ENCODE results near the gene TMC1.

TMC1 gene

DNA sequence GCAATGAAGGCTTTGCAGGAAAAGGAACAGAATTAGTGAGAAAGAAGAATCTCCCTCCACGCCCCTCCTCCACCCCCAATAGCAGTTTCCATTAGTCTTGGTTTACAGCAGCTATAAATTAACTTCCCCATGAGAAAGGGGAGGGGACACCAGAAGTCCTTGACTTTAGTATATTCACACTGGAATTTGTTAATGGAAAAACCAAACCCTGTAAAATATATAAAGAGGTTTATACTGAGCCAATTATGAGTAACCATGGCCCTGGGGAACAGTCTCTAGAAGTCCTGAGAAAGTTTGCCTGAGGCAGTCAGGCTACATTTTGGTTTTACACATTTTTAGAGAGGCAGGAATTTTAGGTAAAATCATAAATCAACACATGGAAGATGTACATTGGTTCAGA is 342.9 kb downstream of the TMC1 start:
- H3K9ac ChIP-seq (ENCODE audit: low read depth in 1 of 2, low read length in 2 of 2), result no peak overlapping the region
- H3K27me3 ChIP-seq (ENCODE audit: control insufficient read depth in 2 of 2, insufficient read depth in 2 of 2, low read length in 2 of 2), result no peaks in the 10 kb centered on the region
- no peaks in the 10 kb centered on the region for H3K36me3 ChIP-seq (ENCODE audit: control insufficient read depth in 2 of 2, insufficient read depth in 2 of 2, low read length in 2 of 2)
- H3K27ac ChIP-seq (ENCODE audit: low read depth in 2 of 2, low read length in 2 of 2), result no peak overlapping the region
- no peak overlapping the region for H3K4me3 ChIP-seq (ENCODE audit: low read length in 2 of 2)
- H3K9me3 ChIP-seq (ENCODE audit: control insufficient read depth in 2 of 2, low read length in 2 of 2), result no peaks in the 10 kb centered on the region
- H3K4me1 ChIP-seq (ENCODE audit: control insufficient read depth in 2 of 2, insufficient read depth in 2 of 2, low read length in 2 of 2), result no peaks in the 10 kb centered on the region

GRCh38 chr9:72871685-72872084 is 350.3 kb downstream of the TMC1 start:
- no peak overlapping the region for H3K27ac ChIP-seq (ENCODE audit: low read depth in 2 of 2, low read length in 2 of 2)
- H3K9ac ChIP-seq (ENCODE audit: low read depth in 1 of 2, low read length in 2 of 2), result peak overlapping the region in 1 of 2 donors; percentile 17
- H3K9me3 ChIP-seq (ENCODE audit: control insufficient read depth in 2 of 2, low read length in 2 of 2), result no peaks in the 10 kb centered on the region
- no peaks in the 10 kb centered on the region for H3K36me3 ChIP-seq (ENCODE audit: control insufficient read depth in 2 of 2, insufficient read depth in 2 of 2, low read length in 2 of 2)
- H3K27me3 ChIP-seq (ENCODE audit: control insufficient read depth in 2 of 2, insufficient read depth in 2 of 2, low read length in 2 of 2), result no peaks in the 10 kb centered on the region
- no peak overlapping the region for H3K4me3 ChIP-seq (ENCODE audit: low read length in 2 of 2)
- H3K4me1 ChIP-seq (ENCODE audit: control insufficient read depth in 2 of 2, insufficient read depth in 2 of 2, low read length in 2 of 2), result peaks cover 2 to 5% of the 10 kb centered on the region in 2 donors

DNA sequence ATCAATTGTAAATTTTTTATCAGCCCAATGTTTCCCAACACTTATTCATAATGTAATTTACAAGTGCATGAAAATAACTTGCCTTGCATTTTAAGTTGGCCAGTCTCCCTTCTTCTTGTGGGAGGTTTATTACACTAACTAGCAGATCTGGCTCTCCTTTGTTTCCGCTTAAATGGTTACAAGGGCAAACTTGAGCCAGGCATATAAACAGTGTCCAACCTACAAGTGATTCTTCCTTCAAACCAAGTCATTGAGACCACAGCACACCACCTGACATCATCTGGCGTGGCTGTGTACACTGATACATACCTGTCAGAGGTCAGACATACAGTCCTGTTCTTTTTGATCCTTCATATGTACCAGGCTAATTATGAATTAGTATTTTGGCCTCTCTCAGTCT is 351.3 kb downstream of the TMC1 start:
- Histone ChIP-seq H3K36me3 (ENCODE audit: control insufficient read depth in 2 of 2, insufficient read depth in 2 of 2, low read length in 2 of 2) (no peaks in the 10 kb centered on the region), H3K4me3 (ENCODE audit: low read length in 2 of 2) (no peak overlapping the region), H3K27me3 (ENCODE audit: control insufficient read depth in 2 of 2, insufficient read depth in 2 of 2, low read length in 2 of 2) (no peaks in the 10 kb centered on the region), H3K4me1 (ENCODE audit: control insufficient read depth in 2 of 2, insufficient read depth in 2 of 2, low read length in 2 of 2) (peaks cover 2 to 5% of the 10 kb centered on the region in 2 donors), H3K27ac (ENCODE audit: low read depth in 2 of 2, low read length in 2 of 2) (no peak overlapping the region), H3K9me3 (ENCODE audit: control insufficient read depth in 2 of 2, low read length in 2 of 2) (no peaks in the 10 kb centered on the region), H3K9ac (ENCODE audit: low read depth in 1 of 2, low read length in 2 of 2) (no peak overlapping the region)

DNA sequence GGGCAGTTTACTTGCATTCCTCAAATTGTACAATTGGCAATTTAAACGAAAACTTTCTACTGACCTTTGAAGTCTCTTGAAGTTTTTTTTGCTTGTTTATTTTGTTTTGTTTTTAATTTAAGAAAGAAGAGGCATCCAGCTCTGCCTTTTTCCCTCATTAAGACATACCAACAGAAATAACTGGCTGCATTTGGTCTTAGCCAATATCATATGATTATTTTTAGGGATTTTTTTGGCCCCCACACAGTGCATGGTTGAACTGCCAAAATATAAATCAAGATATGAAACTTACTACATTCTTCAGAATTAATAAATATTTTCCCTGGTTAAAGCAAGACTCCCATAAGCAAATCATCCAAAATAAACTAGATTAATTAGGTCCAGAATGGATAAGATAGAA is 352.0 kb downstream of the TMC1 start:
- Histone ChIP-seq H3K27ac (ENCODE audit: low read depth in 2 of 2, low read length in 2 of 2) (no peak overlapping the region), H3K4me1 (ENCODE audit: control insufficient read depth in 2 of 2, insufficient read depth in 2 of 2, low read length in 2 of 2) (peaks cover 2 to 5% of the 10 kb centered on the region in 2 donors), H3K27me3 (ENCODE audit: control insufficient read depth in 2 of 2, insufficient read depth in 2 of 2, low read length in 2 of 2) (no peaks in the 10 kb centered on the region)

DNA sequence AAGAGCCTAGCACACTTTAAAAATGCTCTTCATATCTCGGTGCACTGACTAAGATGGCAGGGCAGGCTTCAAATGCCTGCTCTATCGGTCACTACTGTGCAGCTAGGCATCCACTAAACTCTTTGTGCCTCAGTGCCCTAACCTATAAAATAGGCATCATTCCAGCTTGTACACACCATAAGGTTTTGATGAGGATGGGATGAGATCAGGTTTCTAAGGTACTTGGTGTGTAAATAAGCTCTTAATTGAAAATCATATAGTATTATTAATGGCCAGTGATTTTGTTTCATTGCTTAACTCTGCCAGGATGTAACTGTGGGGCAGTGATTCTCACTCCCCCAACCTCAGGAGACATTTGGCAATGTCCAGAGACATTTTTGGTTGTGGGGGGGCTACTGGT is 352.9 kb downstream of the TMC1 start:
- Histone ChIP-seq H3K27ac (ENCODE audit: low read depth in 2 of 2, low read length in 2 of 2) (no peak overlapping the region), H3K9me3 (ENCODE audit: control insufficient read depth in 2 of 2, low read length in 2 of 2) (no peaks in the 10 kb centered on the region), H3K9ac (ENCODE audit: low read depth in 1 of 2, low read length in 2 of 2) (no peak overlapping the region), H3K36me3 (ENCODE audit: control insufficient read depth in 2 of 2, insufficient read depth in 2 of 2, low read length in 2 of 2) (no peaks in the 10 kb centered on the region), H3K4me3 (ENCODE audit: low read length in 2 of 2) (no peak overlapping the region), H3K4me1 (ENCODE audit: control insufficient read depth in 2 of 2, insufficient read depth in 2 of 2, low read length in 2 of 2) (peaks cover 2 to 5% of the 10 kb centered on the region in 2 donors), H3K27me3 (ENCODE audit: control insufficient read depth in 2 of 2, insufficient read depth in 2 of 2, low read length in 2 of 2) (no peaks in the 10 kb centered on the region)

More for the DNA sequence above, 352.0 kb downstream of the TMC1 start:
- Histone ChIP-seq H3K4me3 (ENCODE audit: low read length in 2 of 2) (no peak overlapping the region), H3K36me3 (ENCODE audit: control insufficient read depth in 2 of 2, insufficient read depth in 2 of 2, low read length in 2 of 2) (no peaks in the 10 kb centered on the region), H3K9me3 (ENCODE audit: control insufficient read depth in 2 of 2, low read length in 2 of 2) (no peaks in the 10 kb centered on the region), H3K9ac (ENCODE audit: low read depth in 1 of 2, low read length in 2 of 2) (no peak overlapping the region)

GRCh38 chr9:72875221-72875620 is 353.8 kb downstream of the TMC1 start:
- H3K27me3 ChIP-seq (ENCODE audit: control insufficient read depth in 2 of 2, insufficient read depth in 2 of 2, low read length in 2 of 2), result no peaks in the 10 kb centered on the region
- H3K27ac ChIP-seq (ENCODE audit: low read depth in 2 of 2, low read length in 2 of 2), result no peak overlapping the region

GRCh38 chr9:72880821-72881220 is 359.4 kb downstream of the TMC1 start:
- Histone ChIP-seq H3K27ac (ENCODE audit: low read depth in 2 of 2, low read length in 2 of 2) (no peak overlapping the region), H3K4me1 (ENCODE audit: control insufficient read depth in 2 of 2, insufficient read depth in 2 of 2, low read length in 2 of 2) (no peaks in the 10 kb centered on the region), H3K9me3 (ENCODE audit: control insufficient read depth in 2 of 2, low read length in 2 of 2) (no peaks in the 10 kb centered on the region), H3K4me3 (ENCODE audit: low read length in 2 of 2) (no peak overlapping the region), H3K36me3 (ENCODE audit: control insufficient read depth in 2 of 2, insufficient read depth in 2 of 2, low read length in 2 of 2) (no peaks in the 10 kb centered on the region), H3K27me3 (ENCODE audit: control insufficient read depth in 2 of 2, insufficient read depth in 2 of 2, low read length in 2 of 2) (no peaks in the 10 kb centered on the region), H3K9ac (ENCODE audit: low read depth in 1 of 2, low read length in 2 of 2) (no peak overlapping the region)

More at GRCh38 chr9:72875221-72875620, 353.8 kb downstream of the TMC1 start:
- Histone ChIP-seq H3K9ac (ENCODE audit: low read depth in 1 of 2, low read length in 2 of 2) (no peak overlapping the region), H3K4me1 (ENCODE audit: control insufficient read depth in 2 of 2, insufficient read depth in 2 of 2, low read length in 2 of 2) (peaks cover 2 to 5% of the 10 kb centered on the region in 2 donors), H3K9me3 (ENCODE audit: control insufficient read depth in 2 of 2, low read length in 2 of 2) (no peaks in the 10 kb centered on the region), H3K4me3 (ENCODE audit: low read length in 2 of 2) (no peak overlapping the region), H3K36me3 (ENCODE audit: control insufficient read depth in 2 of 2, insufficient read depth in 2 of 2, low read length in 2 of 2) (no peaks in the 10 kb centered on the region)

- no peaks in the 10 kb centered on the region for H3K36me3 ChIP-seq (ENCODE audit: control insufficient read depth in 2 of 2, insufficient read depth in 2 of 2, low read length in 2 of 2)
- no peaks in the 10 kb centered on the region for H3K4me1 ChIP-seq (ENCODE audit: control insufficient read depth in 2 of 2, insufficient read depth in 2 of 2, low read length in 2 of 2)
- no peaks in the 10 kb centered on the region for H3K27me3 ChIP-seq (ENCODE audit: control insufficient read depth in 2 of 2, insufficient read depth in 2 of 2, low read length in 2 of 2)
- no peak overlapping the region for H3K27ac ChIP-seq (ENCODE audit: low read depth in 2 of 2, low read length in 2 of 2)
- H3K9me3 ChIP-seq (ENCODE audit: control insufficient read depth in 2 of 2, low read length in 2 of 2), result no peaks in the 10 kb centered on the region
- H3K9ac ChIP-seq (ENCODE audit: low read depth in 1 of 2, low read length in 2 of 2), result no peak overlapping the region
- no peak overlapping the region for H3K4me3 ChIP-seq (ENCODE audit: low read length in 2 of 2)
Observed at GRCh38 chr9:72882117-72882775, 360.8 kb downstream of the TMC1 start.

GRCh38 chr9:72883875-72884274 is 362.5 kb downstream of the TMC1 start:
- no peaks in the 10 kb centered on the region for H3K27me3 ChIP-seq (ENCODE audit: control insufficient read depth in 2 of 2, insufficient read depth in 2 of 2, low read length in 2 of 2)
- H3K4me3 ChIP-seq (ENCODE audit: low read length in 2 of 2), result no peak overlapping the region
- no peaks in the 10 kb centered on the region for H3K9me3 ChIP-seq (ENCODE audit: control insufficient read depth in 2 of 2, low read length in 2 of 2)
- peak overlapping the region in 1 of 2 donors; percentile 39 for H3K27ac ChIP-seq (ENCODE audit: low read depth in 2 of 2, low read length in 2 of 2)
- no peaks in the 10 kb centered on the region for H3K4me1 ChIP-seq (ENCODE audit: control insufficient read depth in 2 of 2, insufficient read depth in 2 of 2, low read length in 2 of 2)
- no peak overlapping the region for H3K9ac ChIP-seq (ENCODE audit: low read depth in 1 of 2, low read length in 2 of 2)
- no peaks in the 10 kb centered on the region for H3K36me3 ChIP-seq (ENCODE audit: control insufficient read depth in 2 of 2, insufficient read depth in 2 of 2, low read length in 2 of 2)

- Histone ChIP-seq H3K36me3 (ENCODE audit: control insufficient read depth in 2 of 2, insufficient read depth in 2 of 2, low read length in 2 of 2) (no peaks in the 10 kb centered on the region), H3K27ac (ENCODE audit: low read depth in 2 of 2, low read length in 2 of 2) (peak overlapping the region; percentile 10 to 39)
Observed at GRCh38 chr9:72884508-72884907, 363.1 kb downstream of the TMC1 start.

More at GRCh38 chr9:72884508-72884907, 363.1 kb downstream of the TMC1 start:
- H3K9ac ChIP-seq (ENCODE audit: low read depth in 1 of 2, low read length in 2 of 2), result no peak overlapping the region
- H3K9me3 ChIP-seq (ENCODE audit: control insufficient read depth in 2 of 2, low read length in 2 of 2), result no peaks in the 10 kb centered on the region
- H3K4me3 ChIP-seq (ENCODE audit: low read length in 2 of 2), result no peak overlapping the region
- H3K27me3 ChIP-seq (ENCODE audit: control insufficient read depth in 2 of 2, insufficient read depth in 2 of 2, low read length in 2 of 2), result no peaks in the 10 kb centered on the region
- no peaks in the 10 kb centered on the region for H3K4me1 ChIP-seq (ENCODE audit: control insufficient read depth in 2 of 2, insufficient read depth in 2 of 2, low read length in 2 of 2)

Data from mucosa of rectum (tissue), 2 donors.